ENCODE measurements around the gene NPAS3.

DNA sequence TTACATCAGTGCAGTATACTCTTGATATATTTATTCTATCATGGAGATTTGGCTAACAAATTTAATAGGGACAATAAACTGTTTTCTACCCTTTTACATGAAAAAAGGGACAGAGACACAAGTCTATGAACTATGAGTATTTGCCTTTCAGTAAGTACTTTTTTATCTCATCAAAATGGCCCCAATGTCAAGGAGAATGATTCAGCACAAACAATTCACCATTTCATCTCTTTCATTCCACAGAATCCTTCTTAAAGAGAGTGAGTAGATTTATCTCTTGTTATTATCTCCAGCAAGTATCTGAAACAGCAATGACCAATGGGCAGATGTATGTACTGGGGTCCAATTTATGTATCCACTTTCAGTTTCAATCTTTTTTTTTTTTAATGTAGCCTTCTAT lies 447.5 kb downstream of the NPAS3 start:
- no peak for TF ChIP-seq CTCF (IDR thresholded peaks at IDR 0.05 in 8 of 11, conservative IDR thresholded peaks at IDR 0.05 in 3 of 11)
- TF ChIP-seq POLR2AphosphoS5 (IDR thresholded peaks at IDR 0.05), result no peak
- no peak for TF ChIP-seq POLR2A (IDR thresholded peaks at IDR 0.05)
